Endothelial cell of umbilical vein (primary cell): ENCODE measurements around the gene NMT1. TPM values are rescaled to one million over a fixed set of nuclear protein-coding genes. Genes with fewer than 3 reads are reported as not detected.

Experiments used
- BruUV-seq: library from RNA; stranded (reverse); fragments of 400-500 nt; replicated peaks from 2 replicates; lab custom pipeline; 2021; lab: Mats Ljungman, UMichigan
- CTCF ChIA-PET: fragments of 300-600, 350-600 bp; sonication (Branson Sonifier 250); formaldehyde crosslinking; loops from one replicate; lab custom pipeline; 2021; ENCODE audit warnings: antibody characterized with exemption, inconsistent platforms; lab: Charles Lee
- POLR2A ChIA-PET: fragments of 300-600, 350-600 bp; sonication (Branson Sonifier 250); formaldehyde crosslinking; loops from one replicate; lab custom pipeline; 2021; ENCODE audit warnings: antibody characterized with exemption, inconsistent platforms; lab: Charles Lee
- DNase-seq: peaks from one replicate; pipeline ENCODE4 v3.0.0-alpha.2; 2011; ENCODE audit warnings: low read depth, low spot score
- FAIRE-seq: peaks from 2 replicates; lab custom pipeline; 2011; peaks lifted over from hg19 to GRCh38; lab: Jason Lieb, UNC
- H2AFZ ChIP-seq: 2 replicates; pipeline ENCODE4 v1.6.0; 2012; ENCODE audit warnings: low read depth, low read length, control low read depth, inconsistent platforms
- H3K27ac ChIP-seq: 2 replicates; pipeline ENCODE4 v1.5.1; 2011; ENCODE audit warnings: low read depth, mild to moderate bottlenecking, control low read depth, low read length, moderate library complexity; ENCODE audit not compliant: insufficient read depth
- H3K27me3 ChIP-seq, 2 experiments: 2 replicates each; pipeline versions ENCODE4 v1.6.0 to v1.6.1; 2011; ENCODE audit warnings: low read length in 2 of 2, mixed read lengths in 1 of 2; ENCODE audit not compliant: control insufficient read depth in 2 of 2, insufficient read depth in 2 of 2
- H3K36me3 ChIP-seq, 2 experiments: 2 replicates in 1 of 2; 3 replicates in 1 of 2; pipeline ENCODE4 v1.5.1; 2011; ENCODE audit warnings: low read length in 2 of 2, mild to moderate bottlenecking in 1 of 2, moderate library complexity in 1 of 2; ENCODE audit not compliant: control insufficient read depth in 2 of 2, insufficient read depth in 2 of 2; ENCODE audit errors: extremely low read depth in 1 of 2
- H3K4me1 ChIP-seq: 3 replicates; pipeline ENCODE4 v1.5.1; 2011; ENCODE audit warnings: mild to moderate bottlenecking, low read length; ENCODE audit not compliant: control insufficient read depth, insufficient read depth; ENCODE audit errors: extremely low read depth
- H3K4me2 ChIP-seq: 2 replicates; pipeline ENCODE4 v1.6.1; 2011; ENCODE audit warnings: low read length, control low read depth, mixed read lengths; ENCODE audit not compliant: insufficient read depth
- H3K4me3 ChIP-seq, 3 experiments: fragments of 200-600 bp in 1 of 3; sonication (generic), shearing (Covaris generic) in 1 of 3; replicated peaks in 1 of 3; 2 replicates each; pipeline ENCODE4 v1.5.1; 2011 to 2016; ENCODE audit warnings: control low read depth in 3 of 3, low read length in 3 of 3, mild to moderate bottlenecking in 2 of 3, inconsistent platforms in 1 of 3, low read depth in 1 of 3, moderate library complexity in 1 of 3; ENCODE audit not compliant: insufficient read depth in 1 of 3
- H3K79me2 ChIP-seq: 2 replicates; pipeline ENCODE4 v1.6.0; 2012; ENCODE audit warnings: low read length, inconsistent platforms; ENCODE audit not compliant: control insufficient read depth, insufficient read depth
- H3K9ac ChIP-seq: replicated peaks from 2 replicates; pipeline ENCODE3; 2011; ENCODE audit warnings: low read length, control low read depth; ENCODE audit not compliant: insufficient read depth; ENCODE audit errors: extremely low read depth
- H3K9me1 ChIP-seq: replicated peaks from 3 replicates; pipeline ENCODE4 v1.6.0; 2011; ENCODE audit warnings: mild to moderate bottlenecking, low read length; ENCODE audit not compliant: control insufficient read depth, insufficient read depth; ENCODE audit errors: extremely low read depth
- H3K9me3 ChIP-seq: replicated peaks from 2 replicates; pipeline ENCODE4 v1.5.1; 2012; ENCODE audit warnings: low read length, inconsistent platforms; ENCODE audit not compliant: control insufficient read depth, insufficient read depth
- H4K20me1 ChIP-seq: replicated peaks from 2 replicates; pipeline ENCODE3; 2011; ENCODE audit warnings: mild to moderate bottlenecking, low read length; ENCODE audit not compliant: control insufficient read depth, insufficient read depth; ENCODE audit errors: extremely low read depth
- CTCF ChIP-seq, 2 donors: IDR thresholded peaks; 1 replicate in 1 of 2; 2 replicates in 1 of 2; pipeline ENCODE4 v1.5.1; 2011; ENCODE audit warnings: low read length in 2 of 2, mild to moderate bottlenecking in 2 of 2, moderate library complexity in 2 of 2, control low read depth in 1 of 2, inconsistent platforms in 1 of 2, low read depth in 1 of 2; ENCODE audit not compliant: insufficient read depth in 1 of 2; ENCODE audit errors: extremely low read depth in 1 of 2
- EZH2 ChIP-seq: IDR thresholded peaks from 2 replicates; pipeline ENCODE4 v1.6.1; 2012; ENCODE audit warnings: borderline replicate concordance, low read depth, mild to moderate bottlenecking, moderate library complexity, low read length, inconsistent platforms; ENCODE audit not compliant: severe bottlenecking
- FOS ChIP-seq: IDR thresholded peaks from 2 replicates; pipeline ENCODE4 v1.6.1; 2011; ENCODE audit warnings: mild to moderate bottlenecking, low read length, moderate library complexity, borderline replicate concordance; ENCODE audit not compliant: insufficient read depth
- GATA2 ChIP-seq: IDR thresholded peaks from 2 replicates; pipeline ENCODE4 v1.7.0; 2011; ENCODE audit warnings: low read depth, mild to moderate bottlenecking, moderate library complexity, mixed read lengths, low read length; ENCODE audit not compliant: insufficient read length, insufficient read depth
- JUN ChIP-seq: IDR thresholded peaks from 2 replicates; pipeline ENCODE4 v1.6.1; 2011; ENCODE audit warnings: borderline replicate concordance, low read depth; ENCODE audit not compliant: insufficient read length, insufficient read depth
- MAX ChIP-seq: IDR thresholded peaks from 2 replicates; pipeline ENCODE4 v1.6.1; 2011; ENCODE audit not compliant: insufficient read depth, insufficient read length
- MYC ChIP-seq: IDR thresholded peaks from one replicate; pipeline ENCODE4 v1.6.1; 2011; ENCODE audit warnings: mild to moderate bottlenecking, low read depth, low read length
- POLR2A ChIP-seq: IDR thresholded peaks from 2 replicates; pipeline ENCODE4 v1.6.1; 2012; ENCODE audit warnings: low read depth, mild to moderate bottlenecking, control low read depth, low read length
- POLR2AphosphoS5 ChIP-seq: IDR thresholded peaks from 2 replicates; pipeline ENCODE4 v1.6.1; 2012; ENCODE audit warnings: low read depth, mild to moderate bottlenecking, control low read depth, low read length, moderate library complexity; ENCODE audit not compliant: insufficient read depth
- dilution Hi-C: fragments of 300-500 bp; cut with MboI; formaldehyde crosslinking; loops from one replicate; pipeline ENCODE4 v1.15.0; 2019; ENCODE audit warnings: low sequenced_read_pairs; ENCODE audit not compliant: extremely low pct_ligation_motif_present
- intact Hi-C: fragments of 100-400 bp; cut with micrococcal nuclease; formaldehyde crosslinking; loops from one replicate; pipeline ENCODE4 v1.10.0; 2022
- polyA plus RNA-seq, 4 experiments: library from polyadenylated mRNA; depleted of rRNA in 3 of 4; stranded (reverse) in 3 of 4; unstranded in 1 of 4; fragments of >200 nt; gene quantifications; 2 replicates each; pipeline versions ENCODE4 v1.2.1 to v1.2.3, GENCODE V29; 2011 to 2012; ENCODE audit warnings: missing spikeins in 1 of 4
- total RNA-seq: library from RNA; stranded (reverse); gene quantifications from 2 replicates; pipeline ENCODE4 v1.2.3, GENCODE V29; 2021

NMT1 gene
- total and polyA plus RNA-seq, 2 donors (not counting 3 experiments of a cell fraction or from before 2014, with no cell fraction given) = 37.6 to 135 TPM

- FAIRE-seq = no peak
- Histone ChIP-seq H3K4me2 (no peak overlapping the region), H3K4me3 (no peak overlapping the region), H3K9ac (no peak overlapping the region), H3K27ac (no peak overlapping the region), H3K36me3 (peaks cover 22 to 44% of the 10 kb centered on the region in 2 experiments), H3K27me3 (no peaks in the 10 kb centered on the region), H3K4me1 (no peaks in the 10 kb centered on the region), H2AFZ (no peak overlapping the region), H3K9me3 (no peaks in the 10 kb centered on the region), H3K9me1 (no peaks in the 10 kb centered on the region), H3K79me2 (peaks cover 3% of the 10 kb centered on the region), H4K20me1 (no peaks in the 10 kb centered on the region)
- dilution Hi-C loops = no loop called here
- BruUV-seq = no TSS peak
- DNase-seq = no peak
- POLR2A ChIA-PET = no interaction called here
- intact Hi-C loops = no loop called here
- CTCF ChIA-PET = interaction anchor here (0.7 to 1.9 kb wide), 3 partner anchors 10 to 19 kb away, joined by 3 to 4 read pairs (median 4); no protein-coding TSS in a partner anchor
- TF ChIP-seq JUN (no peak), EZH2 (no peak), MAX (no peak), GATA2 (no peak), POLR2AphosphoS5 (no peak), MYC (no peak), POLR2A (no peak), CTCF (IDR thresholded peaks at IDR 0.05; ENCODE audit: extremely low read depth in 1 of 2, insufficient read depth in 1 of 2, low read depth in 1 of 2, low read length in 2 of 2) (no peak), FOS (no peak)
These were observed 25.3 kb downstream of the NMT1 start for GRCh38 chr17:45086391-45086790.
